ENCODE data around the gene PRKACG. TPM values are rescaled to one million over a fixed set of nuclear protein-coding genes. Genes with fewer than 3 reads are reported as not detected.

The PRKACG gene
- total RNA-seq, result not detected
- polyA plus RNA-seq, result not detected
- not detected for total RNA-seq

- peaks cover 0 to 15% of the 10 kb centered on the region in 2 donors for H3K4me1 ChIP-seq (ENCODE audit: control insufficient read depth in 2 of 2, insufficient read depth in 2 of 2, low read length in 2 of 2)
- no peaks in the 10 kb centered on the region for H3K9me3 ChIP-seq (ENCODE audit: control insufficient read depth in 2 of 3, low read length in 3 of 3)
- Mint-ChIP-seq H3K27me3 (peaks cover 6 to 27% (median 13%) of the 10 kb centered on the region in 5 donors), H3K4me3 (peak within 1 kb of the TSS in 6 of 10 donors; percentile 29 to 67 (median 50)), H3K27ac (peak within 1 kb of the TSS in 1 of 9 donors; percentile 70), H3K4me1 (peaks cover 10 to 31% (median 22%) of the 10 kb centered on the region in 7 donors), H3K36me3 (peaks cover 0 to 3% (median 0%) of the 10 kb centered on the region in 5 donors), H3K9me3 (no peaks in the 10 kb centered on the region)
- H3K4me3 ChIP-seq (ENCODE audit: low read length), result no peak within 1 kb of the TSS
- H3K36me3 ChIP-seq (ENCODE audit: control insufficient read depth in 2 of 3, insufficient read depth in 3 of 3, low read length in 3 of 3), result no peaks in the 10 kb centered on the region
- CTCF ChIA-PET, result no interaction called here
- no peaks in the 10 kb centered on the region for H3K27me3 ChIP-seq (ENCODE audit: control insufficient read depth in 2 of 2, insufficient read depth in 2 of 2, low read length in 2 of 2)
- intact Hi-C loops (cut with micrococcal nuclease), result no loop called here
- ATAC-seq (no peak), DNase-seq (no peak)
- POLR2A ChIA-PET, result no interaction called here
- H3K27ac ChIP-seq (ENCODE audit: low read depth, low read length), result no peak within 1 kb of the TSS
Observed at GRCh38 chr9:69014013-69014412, at the start of gene PRKACG. Gene PRKACG (minus strand): TSS chr9:69014113. CDS start chr9:69014092, 21 bp downstream.

GRCh38 chr9:69062195-69062594 lies 48.3 kb upstream of the PRKACG start:
- Mint-ChIP-seq H3K4me1 (peaks cover 0 to 19% (median 6%) of the 10 kb centered on the region in 7 donors), H3K36me3 (peaks cover 14 to 57% (median 34%) of the 10 kb centered on the region in 5 donors), H3K27ac (no peak overlapping the region), H3K27me3 (no peaks in the 10 kb centered on the region), H3K4me3 (no peak overlapping the region), H3K9me3 (peaks cover 0 to 2% (median 0%) of the 10 kb centered on the region in 11 donors)
- intact Hi-C loops (cut with micrococcal nuclease), result no loop called here
- no peaks in the 10 kb centered on the region for H3K9me3 ChIP-seq (ENCODE audit: control insufficient read depth in 2 of 3, low read length in 3 of 3)
- ATAC-seq (no peak), DNase-seq (no peak)
- H3K27ac ChIP-seq (ENCODE audit: low read depth, low read length), result no peak overlapping the region
- CTCF ChIA-PET, result no interaction called here
- H3K4me1 ChIP-seq (ENCODE audit: control insufficient read depth in 2 of 2, insufficient read depth in 2 of 2, low read length in 2 of 2), result no peaks in the 10 kb centered on the region
- POLR2A ChIA-PET, result no interaction called here
- H3K27me3 ChIP-seq (ENCODE audit: control insufficient read depth in 2 of 2, insufficient read depth in 2 of 2, low read length in 2 of 2), result no peaks in the 10 kb centered on the region
- peaks cover 0 to 45% (median 4%) of the 10 kb centered on the region in 3 experiments for H3K36me3 ChIP-seq (ENCODE audit: control insufficient read depth in 2 of 3, insufficient read depth in 3 of 3, low read length in 3 of 3)
- no peak overlapping the region for H3K4me3 ChIP-seq (ENCODE audit: low read length)

- H3K27ac Mint-ChIP-seq, result no peak overlapping the region
- no peaks in the 10 kb centered on the region for H3K27me3 Mint-ChIP-seq
- intact Hi-C loops (cut with micrococcal nuclease), result no loop called here
- Histone ChIP-seq H3K9me3 (ENCODE audit: control insufficient read depth in 2 of 3, low read length in 3 of 3) (no peaks in the 10 kb centered on the region), H3K4me3 (ENCODE audit: low read length) (no peak overlapping the region), H3K27ac (ENCODE audit: low read depth, low read length) (no peak overlapping the region), H3K4me1 (ENCODE audit: control insufficient read depth in 2 of 2, insufficient read depth in 2 of 2, low read length in 2 of 2) (no peaks in the 10 kb centered on the region), H3K27me3 (ENCODE audit: control insufficient read depth in 2 of 2, insufficient read depth in 2 of 2, low read length in 2 of 2) (no peaks in the 10 kb centered on the region), H3K36me3 (ENCODE audit: control insufficient read depth in 2 of 3, insufficient read depth in 3 of 3, low read length in 3 of 3) (peaks cover 0 to 41% (median 4%) of the 10 kb centered on the region in 3 experiments)
- DNase-seq, result no peak
- ChIA-PET POLR2A (no interaction called here), CTCF (no interaction called here)
- H3K9me3 Mint-ChIP-seq, result peaks cover 0 to 2% (median 0%) of the 10 kb centered on the region in 11 donors
- H3K4me3 Mint-ChIP-seq, result no peak overlapping the region
- no peak for ATAC-seq
- H3K36me3 Mint-ChIP-seq, result peaks cover 16 to 51% (median 32%) of the 10 kb centered on the region in 5 donors
- H3K4me1 Mint-ChIP-seq, result peaks cover 0 to 25% (median 8%) of the 10 kb centered on the region in 7 donors
Observed at GRCh38 chr9:69060766-69061165, 46.9 kb upstream of the PRKACG start.

DNA sequence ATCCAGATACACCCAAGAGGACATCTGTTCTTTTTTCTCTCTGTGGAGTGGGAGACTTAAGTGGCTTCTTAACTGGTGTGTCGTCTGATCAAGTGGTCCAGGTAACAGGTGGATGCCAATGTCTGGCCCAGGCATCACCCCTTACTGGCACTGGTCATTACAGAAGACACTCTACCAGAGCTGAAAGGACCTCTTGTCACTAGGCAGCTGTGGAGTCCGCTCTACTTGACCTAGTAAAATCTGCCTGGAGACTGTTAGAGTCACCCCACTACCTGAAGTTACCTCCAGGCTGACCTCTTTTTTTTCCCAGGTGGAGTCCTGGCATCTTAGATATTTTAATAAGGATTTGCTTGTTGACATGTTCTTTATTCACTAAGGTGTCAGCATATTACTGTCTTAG lies 44.2 kb upstream of the PRKACG start:
- no peak for DNase-seq
- no peaks in the 10 kb centered on the region for H3K4me1 ChIP-seq (ENCODE audit: control insufficient read depth in 2 of 2, insufficient read depth in 2 of 2, low read length in 2 of 2)
- Mint-ChIP-seq H3K36me3 (peaks cover 9 to 54% (median 34%) of the 10 kb centered on the region in 5 donors), H3K27me3 (no peaks in the 10 kb centered on the region), H3K27ac (no peak overlapping the region), H3K9me3 (peaks cover 0 to 2% (median 0%) of the 10 kb centered on the region in 11 donors), H3K4me1 (peaks cover 0 to 25% (median 6%) of the 10 kb centered on the region in 7 donors), H3K4me3 (no peak overlapping the region)
- H3K4me3 ChIP-seq (ENCODE audit: low read length), result no peak overlapping the region
- H3K27me3 ChIP-seq (ENCODE audit: control insufficient read depth in 2 of 2, insufficient read depth in 2 of 2, low read length in 2 of 2), result no peaks in the 10 kb centered on the region
- no peak overlapping the region for H3K27ac ChIP-seq (ENCODE audit: low read depth, low read length)
- H3K9me3 ChIP-seq (ENCODE audit: control insufficient read depth in 2 of 3, low read length in 3 of 3), result no peaks in the 10 kb centered on the region
- ChIA-PET CTCF (interaction anchor here (0.8 kb wide), 1 partner anchor 22 kb away, joined by 4 read pairs; no protein-coding TSS in a partner anchor), POLR2A (interaction anchor here (0.5 kb wide), 1 partner anchor 162 kb away, joined by 3 read pairs; no protein-coding TSS in a partner anchor)
- peaks cover 0 to 48% (median 15%) of the 10 kb centered on the region in 3 experiments for H3K36me3 ChIP-seq (ENCODE audit: control insufficient read depth in 2 of 3, insufficient read depth in 3 of 3, low read length in 3 of 3)
- ATAC-seq, result no peak
- intact Hi-C loops (cut with micrococcal nuclease), result loop anchor here in 1 of 2 donors (10.0 kb wide), 1 partner anchor 487 kb away; no protein-coding TSS in a partner anchor

DNA sequence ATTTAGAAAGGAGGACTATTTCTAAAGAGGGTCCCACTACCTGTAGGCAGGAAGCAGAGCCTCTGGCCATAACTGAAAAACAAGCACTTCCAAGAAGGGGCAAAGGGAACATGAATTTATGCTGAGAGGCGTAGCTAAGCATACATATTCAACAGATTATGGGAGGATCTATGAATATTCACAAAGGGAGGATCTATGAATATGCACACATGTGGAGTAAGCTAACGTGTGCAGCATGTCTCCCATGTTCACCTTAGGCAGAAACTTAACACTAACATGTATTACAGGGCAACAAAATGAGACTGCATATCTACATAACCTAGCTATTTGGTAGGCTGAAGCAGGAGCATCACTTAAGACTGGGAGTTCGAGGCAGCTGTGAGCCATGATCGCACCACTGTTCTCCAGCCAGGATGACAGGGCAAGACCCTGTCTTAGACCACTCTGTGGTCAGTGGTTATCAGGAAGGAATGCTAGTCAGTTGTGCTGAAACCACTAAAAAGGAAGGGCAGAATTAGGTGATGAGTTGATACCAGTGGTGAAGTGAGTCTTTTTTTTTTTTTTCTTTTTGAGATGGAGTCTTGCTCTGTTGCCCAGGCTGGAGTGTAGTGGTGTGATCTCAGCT lies 42.4 kb upstream of the PRKACG start:
- H3K36me3 Mint-ChIP-seq, result peaks cover 9 to 53% (median 35%) of the 10 kb centered on the region in 5 donors

GRCh38 chr9:69054989-69055388 lies 41.1 kb upstream of the PRKACG start:
- H3K4me3 Mint-ChIP-seq, result no peak overlapping the region
- POLR2A ChIA-PET, result no interaction called here
- Histone ChIP-seq H3K27ac (ENCODE audit: low read depth, low read length) (no peak overlapping the region), H3K27me3 (ENCODE audit: control insufficient read depth in 2 of 2, insufficient read depth in 2 of 2, low read length in 2 of 2) (no peaks in the 10 kb centered on the region), H3K36me3 (ENCODE audit: control insufficient read depth in 2 of 3, insufficient read depth in 3 of 3, low read length in 3 of 3) (peaks cover 0 to 42% (median 15%) of the 10 kb centered on the region in 3 experiments), H3K4me1 (ENCODE audit: control insufficient read depth in 2 of 2, insufficient read depth in 2 of 2, low read length in 2 of 2) (no peaks in the 10 kb centered on the region), H3K4me3 (ENCODE audit: low read length) (no peak overlapping the region), H3K9me3 (ENCODE audit: control insufficient read depth in 2 of 3, low read length in 3 of 3) (no peaks in the 10 kb centered on the region)
- no peaks in the 10 kb centered on the region for H3K27me3 Mint-ChIP-seq
- no peak overlapping the region for H3K27ac Mint-ChIP-seq
- CTCF ChIA-PET, result interaction anchor here (0.6 to 6.9 kb wide), 3 partner anchors 13 to 546 kb away, joined by 3 to 64 read pairs (median 4); no protein-coding TSS in a partner anchor
- H3K36me3 Mint-ChIP-seq, result peaks cover 9 to 44% (median 26%) of the 10 kb centered on the region in 5 donors
- ATAC-seq (no peak), DNase-seq (no peak)
- intact Hi-C loops (cut with micrococcal nuclease), result loop anchor here (1.0 to 10.0 kb wide), 4 partner anchors 67 to 490 kb away; no protein-coding TSS in a partner anchor
- H3K9me3 Mint-ChIP-seq, result no peaks in the 10 kb centered on the region
- H3K4me1 Mint-ChIP-seq, result peaks cover 0 to 18% (median 4%) of the 10 kb centered on the region in 7 donors

More for the DNA sequence above, 42.4 kb upstream of the PRKACG start:
- DNase-seq, result no peak
- peak overlapping the region in 1 of 9 donors; percentile 68 for H3K27ac Mint-ChIP-seq
- intact Hi-C loops (cut with micrococcal nuclease), result loop anchor here in 1 of 2 donors (10.0 kb wide), 1 partner anchor 488 kb away; no protein-coding TSS in a partner anchor
- H3K9me3 Mint-ChIP-seq, result peaks cover 0 to 2% (median 0%) of the 10 kb centered on the region in 11 donors
- H3K36me3 ChIP-seq (ENCODE audit: control insufficient read depth in 2 of 3, insufficient read depth in 3 of 3, low read length in 3 of 3), result peaks cover 0 to 50% (median 15%) of the 10 kb centered on the region in 3 experiments
- no peaks in the 10 kb centered on the region for H3K9me3 ChIP-seq (ENCODE audit: control insufficient read depth in 2 of 3, low read length in 3 of 3)
- H3K4me1 Mint-ChIP-seq, result peaks cover 0 to 25% (median 6%) of the 10 kb centered on the region in 7 donors
- H3K4me1 ChIP-seq (ENCODE audit: control insufficient read depth in 2 of 2, insufficient read depth in 2 of 2, low read length in 2 of 2), result no peaks in the 10 kb centered on the region
- no peaks in the 10 kb centered on the region for H3K27me3 ChIP-seq (ENCODE audit: control insufficient read depth in 2 of 2, insufficient read depth in 2 of 2, low read length in 2 of 2)
- H3K27me3 Mint-ChIP-seq, result no peaks in the 10 kb centered on the region
- no peak overlapping the region for H3K27ac ChIP-seq (ENCODE audit: low read depth, low read length)
- no peak for ATAC-seq
- CTCF ChIA-PET, result interaction anchor here (0.7 to 6.9 kb wide), 2 partner anchors 19 to 137 kb away, joined by 3 to 64 read pairs; no protein-coding TSS in a partner anchor
- no peak overlapping the region for H3K4me3 ChIP-seq (ENCODE audit: low read length)
- peak overlapping the region in 1 of 10 donors; percentile 16 for H3K4me3 Mint-ChIP-seq
- POLR2A ChIA-PET, result no interaction called here

Data from naive thymus-derived CD4-positive, alpha-beta T cell (primary cell).